ENCODE data around the gene MME.

- TF ChIP-seq POLR2A (IDR thresholded peaks at IDR 0.05) (no peak), CTCF (IDR thresholded peaks at IDR 0.05) (no peak), POLR2AphosphoS5 (IDR thresholded peaks at IDR 0.05) (no peak)
Measured at GRCh38 chr3:155096303-155097008, 16.3 kb downstream of the MME start.

Measured in prostate gland (tissue), 2 donors.